Fibroblast of mammary gland (primary cell): ENCODE results near the gene GARNL3.
A peak's percentile ranks its signal among the peaks of the same experiment; 100 is the strongest.

Source experiments
- DNase-seq: peaks from one replicate; pipeline ENCODE4 v3.0.0-alpha.2; 2010; ENCODE audit warnings: low read depth
- H3K4me3 ChIP-seq: 2 replicates; pipeline ENCODE4 v1.5.1; 2011; ENCODE audit warnings: low read depth, mild to moderate bottlenecking, low read length, moderate library complexity; ENCODE audit not compliant: control insufficient read depth
- TF ChIP-seq, protein P1 (sequence below): conservative IDR thresholded peaks from 2 replicates; pipeline ENCODE4 v1.5.1; 2011; ENCODE audit warnings: low read depth, low read length, inconsistent platforms; ENCODE audit not compliant: control insufficient read depth, insufficient read depth

GARNL3 gene

GRCh38 chr9:127219520-127219919 lies 45.1 kb upstream of the GARNL3 start:
- TF ChIP-seq, protein P1, sequence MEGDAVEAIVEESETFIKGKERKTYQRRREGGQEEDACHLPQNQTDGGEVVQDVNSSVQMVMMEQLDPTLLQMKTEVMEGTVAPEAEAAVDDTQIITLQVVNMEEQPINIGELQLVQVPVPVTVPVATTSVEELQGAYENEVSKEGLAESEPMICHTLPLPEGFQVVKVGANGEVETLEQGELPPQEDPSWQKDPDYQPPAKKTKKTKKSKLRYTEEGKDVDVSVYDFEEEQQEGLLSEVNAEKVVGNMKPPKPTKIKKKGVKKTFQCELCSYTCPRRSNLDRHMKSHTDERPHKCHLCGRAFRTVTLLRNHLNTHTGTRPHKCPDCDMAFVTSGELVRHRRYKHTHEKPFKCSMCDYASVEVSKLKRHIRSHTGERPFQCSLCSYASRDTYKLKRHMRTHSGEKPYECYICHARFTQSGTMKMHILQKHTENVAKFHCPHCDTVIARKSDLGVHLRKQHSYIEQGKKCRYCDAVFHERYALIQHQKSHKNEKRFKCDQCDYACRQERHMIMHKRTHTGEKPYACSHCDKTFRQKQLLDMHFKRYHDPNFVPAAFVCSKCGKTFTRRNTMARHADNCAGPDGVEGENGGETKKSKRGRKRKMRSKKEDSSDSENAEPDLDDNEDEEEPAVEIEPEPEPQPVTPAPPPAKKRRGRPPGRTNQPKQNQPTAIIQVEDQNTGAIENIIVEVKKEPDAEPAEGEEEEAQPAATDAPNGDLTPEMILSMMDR, result no peak
- no peak for DNase-seq
- H3K4me3 ChIP-seq, result no peak overlapping the region

GRCh38 chr9:127221695-127222094 lies 42.9 kb upstream of the GARNL3 start:
- no peak overlapping the region for H3K4me3 ChIP-seq
- TF ChIP-seq, protein P1, result no peak
- no peak for DNase-seq

- TF ChIP-seq, protein P1, result no peak
- no peak for DNase-seq
- no peak overlapping the region for H3K4me3 ChIP-seq
These were observed 42.0 kb upstream of the GARNL3 start for GRCh38 chr9:127222388-127223095.

DNA sequence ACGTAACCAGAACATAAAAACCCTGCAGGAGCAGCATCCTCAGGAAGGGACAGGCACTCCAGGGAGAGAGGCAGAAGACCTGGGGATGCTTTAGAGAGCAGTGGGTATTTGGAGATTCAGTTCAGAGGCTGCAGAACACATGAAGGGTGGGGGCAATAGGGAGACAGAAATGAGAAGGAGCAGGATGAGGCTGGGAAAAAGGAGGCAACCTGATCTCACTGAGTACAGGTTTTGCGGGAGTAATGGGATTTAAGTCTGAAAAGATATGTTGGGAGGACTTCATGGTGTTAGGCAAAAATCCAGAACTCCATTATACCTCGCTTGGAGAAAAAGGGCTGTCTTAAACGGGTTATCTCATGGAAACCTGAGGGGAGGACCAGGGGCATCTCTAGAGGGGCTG lies 41.3 kb upstream of the GARNL3 start:
- no peak for DNase-seq
- H3K4me3 ChIP-seq, result no peak overlapping the region
- TF ChIP-seq, protein P1, result no peak

DNA sequence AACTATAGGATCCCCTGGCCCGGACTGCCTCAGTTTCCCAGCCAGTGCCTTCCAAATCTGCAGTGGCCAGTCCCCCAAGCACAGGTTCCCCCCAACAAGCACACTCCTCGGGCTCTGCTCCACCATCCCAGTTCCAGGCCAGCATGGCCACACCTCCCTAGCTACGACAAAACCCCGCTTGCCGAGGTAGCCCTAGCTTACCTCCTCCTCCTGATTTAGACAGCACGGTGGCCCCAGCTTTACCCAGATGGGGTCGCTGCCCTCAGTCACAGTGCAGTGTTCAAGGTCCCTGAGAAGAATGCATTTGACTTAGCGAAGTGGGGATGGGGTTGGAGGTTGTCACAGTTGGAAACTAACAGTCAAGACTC lies 40.8 kb upstream of the GARNL3 start:
- H3K4me3 ChIP-seq, result no peak overlapping the region
- TF ChIP-seq, protein P1, result no peak
- DNase-seq, result no peak

- TF ChIP-seq, protein P1, result no peak
- H3K4me3 ChIP-seq, result peak overlapping the region; percentile 53
- peak; percentile 57 for DNase-seq
These were observed 40.2 kb upstream of the GARNL3 start for GRCh38 chr9:127224178-127224882.
